ENCODE data around the gene CCDC57.

GRCh38 chr17:82175201-82175600, 37.4 kb downstream of the CCDC57 start:
- TF ChIP-seq GATA2 (IDR thresholded peaks at IDR 0.05; ENCODE audit: low read depth, low read length) (no peak), GATA3 (IDR thresholded peaks at IDR 0.05; ENCODE audit: low read depth, low read length) (no peak)
